ENCODE measurements around the gene LIFR.
"Not testable (repeated sequence)": the region's sequence is repeated elsewhere in the genome, so short reads cannot be mapped to it uniquely, and the experiment has no call there.

The LIFR gene

GRCh38 chr5:38582293-38582974 is 26.0 kb upstream of the LIFR start:
- DNase-seq, result no peak

GRCh38 chr5:38581597-38581996 is 25.2 kb upstream of the LIFR start:
- DNase-seq, result no peak

- no peak for DNase-seq
Measured at GRCh38 chr5:38579105-38579504, 22.7 kb upstream of the LIFR start.

- DNase-seq, result no peak
Measured at GRCh38 chr5:38576961-38577684, 20.7 kb upstream of the LIFR start.

- peak; percentile 44 for DNase-seq
Measured at GRCh38 chr5:38576442-38576841, 20.0 kb upstream of the LIFR start.

GRCh38 chr5:38575476-38575875 is 19.0 kb upstream of the LIFR start:
- no peak for DNase-seq

GRCh38 chr5:38574009-38574408 is 17.6 kb upstream of the LIFR start:
- no peak for DNase-seq

- no peak for DNase-seq
Measured at GRCh38 chr5:38573521-38573920, 17.1 kb upstream of the LIFR start.

GRCh38 chr5:38569180-38569579 is 12.7 kb upstream of the LIFR start:
- no peak for DNase-seq

- DNase-seq, result not testable (repeated sequence)
Measured at GRCh38 chr5:38567306-38567705, 10.9 kb upstream of the LIFR start.

- no peak for DNase-seq
Measured at GRCh38 chr5:38563624-38564023, 7.2 kb upstream of the LIFR start.

- DNase-seq, result no peak
Measured at GRCh38 chr5:38562444-38563210, 6.2 kb upstream of the LIFR start.

- DNase-seq, result no peak
Measured at GRCh38 chr5:38559428-38559827, 3.0 kb upstream of the LIFR start.

GRCh38 chr5:38557792-38558191 is 1.3 kb upstream of the LIFR start:
- no peak for DNase-seq

GRCh38 chr5:38557308-38557710 is 863 bp upstream of the LIFR start:
- no peak for DNase-seq

GRCh38 chr5:38556088-38556598 is 303 bp downstream of the LIFR start:
- DNase-seq, result no peak

- no peak for DNase-seq
Measured at GRCh38 chr5:38555354-38556087, 925 bp downstream of the LIFR start.

- no peak for DNase-seq
Measured at GRCh38 chr5:38554861-38555260, 1.6 kb downstream of the LIFR start.

GRCh38 chr5:38554403-38554802 is 2.0 kb downstream of the LIFR start:
- DNase-seq, result no peak

GRCh38 chr5:38553001-38553521 is 3.4 kb downstream of the LIFR start:
- DNase-seq, result no peak

- peak; percentile 50 for DNase-seq
Measured at GRCh38 chr5:38551030-38552017, 5.1 kb downstream of the LIFR start.

Measured in DMS153 (cell line).